ENCODE results near the gene MLYCD.
A peak's percentile ranks its signal among the peaks of the same experiment; 100 is the strongest.
"Not testable (repeated sequence)": the region's sequence is repeated elsewhere in the genome, so short reads cannot be mapped to it uniquely, and the experiment has no call there.

MLYCD gene

DNA sequence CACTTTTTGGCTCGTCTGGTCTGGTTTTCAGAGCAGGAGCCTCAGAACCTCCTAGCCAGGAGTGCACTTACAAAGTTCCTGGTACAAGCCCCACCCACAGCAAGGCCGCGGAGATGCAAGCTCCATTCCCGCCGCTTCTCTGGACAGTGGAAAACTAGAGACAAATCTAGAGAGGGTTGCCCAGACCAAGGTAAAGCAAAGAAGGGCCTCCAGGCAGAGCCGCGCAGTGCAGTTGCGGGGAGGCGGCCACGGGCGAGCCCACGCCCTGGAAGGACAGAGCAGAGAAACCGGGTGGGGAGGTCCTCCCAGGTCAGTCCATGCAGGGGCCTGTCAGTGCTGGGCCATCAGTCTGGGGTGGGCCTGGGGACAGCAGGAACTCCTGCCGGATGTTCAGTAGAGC, 43.2 kb downstream of the MLYCD start:
- DNase-seq = no peak

DNA sequence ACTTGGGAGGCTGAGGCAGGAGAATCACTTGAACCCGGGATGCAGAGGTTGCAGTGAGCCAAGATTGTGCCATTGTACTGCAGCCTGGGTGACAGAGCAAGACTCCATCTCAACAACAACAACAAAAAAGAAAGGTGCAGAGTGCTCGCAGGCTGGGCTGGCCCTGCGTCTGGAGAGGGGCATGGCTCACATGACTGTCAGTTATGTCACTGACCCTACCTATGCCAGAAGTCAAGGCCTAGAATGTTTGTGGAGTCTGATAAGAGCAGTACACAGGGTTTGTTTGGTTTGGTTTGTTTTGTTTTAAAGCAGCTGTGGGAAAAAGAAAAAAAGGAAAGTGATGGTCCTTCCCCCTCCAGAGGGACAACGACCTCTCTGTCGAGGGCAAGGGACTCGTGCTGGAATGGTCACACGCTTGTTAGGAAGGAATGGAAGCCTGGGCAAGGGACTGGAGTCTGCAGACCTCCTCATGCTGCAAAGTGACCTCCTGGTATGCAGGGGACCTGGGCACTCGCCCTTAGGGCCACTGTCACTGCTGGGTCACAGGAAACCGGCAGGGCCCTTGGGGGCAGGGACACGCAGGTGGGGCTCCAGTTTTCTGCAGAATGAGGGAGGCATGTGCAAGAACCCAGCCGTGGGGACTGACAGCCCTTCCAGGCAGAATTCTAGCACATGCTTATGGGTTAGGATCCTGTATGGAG, 44.0 kb downstream of the MLYCD start:
- no peak for DNase-seq

DNA sequence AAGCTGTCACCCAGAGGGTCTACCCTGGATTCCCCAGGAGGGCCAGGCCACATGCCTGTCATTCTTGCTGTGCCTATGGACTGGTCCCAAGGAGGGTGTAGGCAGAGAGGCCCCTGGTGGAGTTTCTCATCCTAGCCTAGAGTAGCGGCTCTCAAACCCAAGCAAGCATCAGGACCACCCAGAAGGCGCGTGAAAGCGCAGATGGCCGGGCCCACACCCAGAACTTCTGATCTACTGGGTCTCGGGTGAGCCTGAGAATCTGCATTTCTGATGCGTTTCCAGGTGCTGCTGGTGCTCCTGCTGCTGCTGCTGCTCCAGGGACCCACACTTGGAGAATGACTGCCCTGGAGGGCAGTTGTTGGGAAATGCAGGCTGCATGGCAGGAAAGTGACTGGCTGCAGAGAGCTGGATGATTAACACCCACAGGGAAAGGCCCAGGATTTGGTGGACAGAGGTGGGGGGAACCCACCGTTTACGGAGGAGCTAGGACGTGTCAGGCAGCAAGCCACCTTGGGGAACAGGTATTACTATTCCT, 44.7 kb downstream of the MLYCD start:
- no peak for DNase-seq

- no peak for DNase-seq
These were observed 46.7 kb downstream of the MLYCD start for GRCh38 chr16:83945587-83945986.

DNA sequence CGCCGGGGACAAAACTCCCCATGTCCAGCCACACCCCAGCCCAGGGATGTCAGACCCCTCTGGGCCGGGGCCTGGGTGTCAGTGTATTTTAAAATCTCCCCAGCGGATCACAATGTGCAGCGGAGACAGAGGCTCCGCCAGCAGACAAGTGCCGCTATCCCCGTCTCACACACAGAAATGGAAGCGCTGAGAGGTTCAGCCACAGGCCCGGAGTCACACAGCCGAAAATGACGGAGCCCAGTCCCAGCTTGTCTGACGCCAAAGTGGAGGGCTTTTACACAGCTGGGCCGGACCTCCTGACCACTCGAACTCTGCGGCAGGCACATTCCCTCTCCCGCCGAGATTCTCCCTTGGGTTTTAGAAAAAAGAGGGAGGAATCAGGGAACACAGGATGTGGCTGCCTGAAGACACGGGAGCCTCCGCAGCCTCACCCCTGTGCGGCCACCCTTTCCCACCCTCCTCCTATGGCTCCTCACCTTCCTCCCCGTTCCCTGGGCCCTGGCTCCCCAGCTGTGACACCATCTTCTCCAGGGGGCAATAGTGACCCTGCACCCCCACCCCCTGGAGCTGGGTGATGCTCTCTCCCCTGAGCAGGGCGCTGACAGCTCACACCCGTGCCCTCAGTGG, 47.4 kb downstream of the MLYCD start:
- DNase-seq = no peak

DNA sequence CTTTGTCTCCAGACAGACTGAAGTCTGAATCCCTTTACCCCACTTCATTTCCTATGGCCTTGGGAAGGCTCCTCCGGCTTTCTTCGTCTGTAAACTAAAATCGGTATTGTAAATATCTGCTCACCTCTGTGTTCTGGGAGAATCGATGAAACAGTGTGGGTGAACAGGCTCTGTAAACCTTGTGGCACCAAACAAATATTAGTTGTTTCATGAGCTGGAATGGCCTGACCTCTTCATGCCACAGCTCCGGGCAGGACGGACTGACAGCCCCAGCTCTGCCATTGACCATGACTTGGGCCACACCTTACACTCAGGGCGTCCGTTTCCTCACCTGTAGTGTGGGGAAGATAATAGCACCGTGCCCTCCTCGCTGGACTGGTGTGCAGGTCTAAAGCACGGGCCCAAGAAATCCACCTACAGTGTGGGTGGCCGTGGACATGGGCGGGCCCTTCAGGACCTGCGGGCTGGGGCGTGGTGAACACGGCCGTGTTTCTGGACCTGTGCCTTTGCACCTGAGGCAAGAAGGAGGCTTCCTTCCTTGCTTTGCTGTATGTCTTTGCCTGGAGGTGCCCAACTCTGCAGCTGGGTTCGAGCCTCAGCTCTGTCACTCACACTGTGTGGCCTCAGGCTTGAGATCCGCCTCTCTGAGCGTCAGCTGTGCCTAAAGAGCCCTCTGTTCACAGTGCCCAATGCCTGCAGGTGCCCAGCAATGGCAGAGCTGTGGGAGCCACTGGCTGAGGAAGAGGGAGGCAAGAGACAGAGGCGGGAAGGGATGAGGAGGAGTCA, 48.1 kb downstream of the MLYCD start:
- no peak for DNase-seq

DNA sequence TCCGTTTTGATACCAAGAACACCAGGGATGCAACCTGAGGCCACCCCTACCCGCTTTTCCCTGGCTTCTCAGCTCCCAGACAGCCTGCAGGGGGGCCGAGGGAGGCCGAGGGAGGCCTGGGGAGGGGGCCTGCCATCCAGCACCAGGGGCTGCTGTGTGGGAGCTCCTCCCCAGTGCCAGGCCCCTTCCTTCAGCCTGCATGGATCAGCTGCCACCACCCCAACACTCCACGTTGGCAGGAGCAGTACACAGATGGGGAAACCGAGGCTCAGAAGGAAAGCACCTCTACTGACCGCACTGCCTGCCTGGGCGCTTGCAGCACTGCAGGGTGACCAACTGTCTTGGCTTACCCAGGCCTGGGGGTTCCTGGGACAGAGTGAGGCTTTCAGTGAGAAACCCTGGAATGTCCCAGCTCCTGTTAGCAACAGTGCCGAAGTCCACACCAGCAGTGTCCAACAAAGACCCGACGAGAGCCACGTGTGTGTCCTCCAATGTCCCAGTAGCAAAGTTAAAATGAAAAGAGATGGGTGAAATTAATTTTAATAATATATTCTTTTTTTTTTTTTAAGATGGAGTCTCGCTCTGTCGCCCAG, 48.8 kb downstream of the MLYCD start:
- DNase-seq = no peak

DNA sequence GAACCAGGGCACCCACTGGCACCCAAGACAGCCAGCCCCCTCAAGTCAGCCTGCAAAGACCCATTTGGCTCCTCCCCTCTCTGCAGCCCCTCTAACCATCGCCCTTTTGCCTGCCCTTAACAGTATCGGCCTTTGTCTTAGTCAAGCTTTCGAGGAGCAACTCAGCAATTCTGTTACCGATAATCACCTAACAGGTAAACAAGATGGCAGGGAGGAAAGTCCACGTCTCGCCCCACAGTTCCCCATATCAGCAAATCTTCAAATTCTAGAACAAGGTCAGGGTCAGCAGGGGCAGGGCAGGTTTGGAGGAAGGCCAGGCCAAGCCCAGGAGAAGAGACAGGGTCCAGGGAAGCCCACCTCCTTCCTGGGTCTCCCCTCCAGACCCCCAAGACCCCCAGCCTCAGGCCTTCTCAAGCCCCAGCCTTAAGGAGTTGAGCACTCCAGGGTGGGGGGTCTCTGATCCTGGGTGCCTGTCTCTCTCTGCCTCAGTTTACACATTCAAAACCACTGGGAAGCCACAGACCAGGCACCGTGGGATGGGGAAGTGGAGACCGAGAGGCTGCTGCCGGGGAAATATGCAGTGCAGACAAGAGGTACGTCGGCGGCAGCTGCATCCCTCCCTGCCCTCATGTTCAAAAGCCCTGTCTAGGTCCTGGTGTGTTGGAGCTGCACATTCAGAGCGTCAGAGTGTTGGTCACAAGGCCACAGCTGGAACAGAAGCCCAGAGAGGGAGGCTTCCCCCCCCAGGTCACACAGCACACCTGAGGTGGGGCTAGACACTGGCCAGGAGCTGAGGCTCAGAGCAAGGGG, 50.2 kb downstream of the MLYCD start:
- no peak for DNase-seq

DNA sequence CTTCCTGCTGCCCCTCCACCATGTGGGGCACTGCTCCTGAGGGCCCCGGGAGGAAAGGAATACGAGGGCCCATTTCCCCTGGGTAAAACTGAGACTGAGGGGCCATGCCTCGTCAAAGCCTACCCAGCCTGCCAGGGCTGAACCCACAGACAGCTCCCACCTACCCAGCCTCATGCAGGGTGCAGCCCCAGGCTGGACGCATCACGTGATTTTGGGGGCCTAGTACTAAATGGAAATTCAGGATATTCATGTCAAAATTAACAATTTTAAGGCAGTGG, 50.7 kb downstream of the MLYCD start:
- no peak for DNase-seq

DNA sequence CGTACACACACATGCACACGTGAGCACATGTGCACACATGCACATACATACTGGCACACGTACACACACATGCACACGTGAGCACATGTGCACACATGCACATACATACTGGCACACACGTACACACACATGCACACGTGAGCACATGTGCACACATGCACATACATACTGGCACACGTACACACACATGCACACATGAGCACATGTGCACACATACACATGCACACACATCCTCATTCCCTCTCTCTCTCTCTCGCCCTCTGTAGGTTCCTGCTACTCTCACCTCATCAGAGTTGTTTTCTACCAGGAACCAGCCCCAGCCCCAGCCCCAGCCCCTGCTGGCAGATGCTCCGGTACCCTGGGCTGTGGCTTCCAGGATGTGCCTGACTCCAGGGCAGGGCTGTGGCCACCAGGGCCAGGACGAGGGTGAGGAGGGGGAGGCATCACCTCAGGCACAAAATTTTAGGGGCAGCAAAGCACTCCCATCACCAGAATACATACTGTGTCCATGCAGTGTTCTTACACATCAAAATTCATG, 52.0 kb downstream of the MLYCD start:
- not testable (repeated sequence) for DNase-seq

GRCh38 chr16:83951544-83951943, 52.6 kb downstream of the MLYCD start:
- DNase-seq = no peak

DNA sequence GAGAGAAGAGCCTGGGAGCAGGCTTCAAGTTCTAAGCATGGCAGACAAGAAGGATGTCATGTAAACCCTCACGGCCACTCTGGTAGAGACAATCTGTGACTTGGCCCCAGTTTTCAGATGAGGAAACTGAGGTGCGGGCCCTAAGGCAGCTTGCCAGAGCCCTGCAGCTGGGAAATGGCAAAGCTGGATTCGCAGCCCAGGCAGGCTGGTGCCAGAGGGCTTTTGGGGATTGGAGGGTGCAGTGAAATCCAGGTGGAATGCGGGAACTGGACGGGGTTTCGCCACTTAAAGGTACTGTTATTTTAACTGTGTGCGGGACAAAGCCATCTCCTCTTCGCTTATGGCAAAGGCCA, 53.6 kb downstream of the MLYCD start:
- DNase-seq = no peak

- DNase-seq = peak; percentile 70
These were observed 54.3 kb downstream of the MLYCD start, which contains the start of gene OSGIN1 for GRCh38 chr16:83952940-83953795. OSGIN1 (plus strand) TSS chr16:83953240; CDS start chr16:83957672, 4,432 bp downstream.

DNA sequence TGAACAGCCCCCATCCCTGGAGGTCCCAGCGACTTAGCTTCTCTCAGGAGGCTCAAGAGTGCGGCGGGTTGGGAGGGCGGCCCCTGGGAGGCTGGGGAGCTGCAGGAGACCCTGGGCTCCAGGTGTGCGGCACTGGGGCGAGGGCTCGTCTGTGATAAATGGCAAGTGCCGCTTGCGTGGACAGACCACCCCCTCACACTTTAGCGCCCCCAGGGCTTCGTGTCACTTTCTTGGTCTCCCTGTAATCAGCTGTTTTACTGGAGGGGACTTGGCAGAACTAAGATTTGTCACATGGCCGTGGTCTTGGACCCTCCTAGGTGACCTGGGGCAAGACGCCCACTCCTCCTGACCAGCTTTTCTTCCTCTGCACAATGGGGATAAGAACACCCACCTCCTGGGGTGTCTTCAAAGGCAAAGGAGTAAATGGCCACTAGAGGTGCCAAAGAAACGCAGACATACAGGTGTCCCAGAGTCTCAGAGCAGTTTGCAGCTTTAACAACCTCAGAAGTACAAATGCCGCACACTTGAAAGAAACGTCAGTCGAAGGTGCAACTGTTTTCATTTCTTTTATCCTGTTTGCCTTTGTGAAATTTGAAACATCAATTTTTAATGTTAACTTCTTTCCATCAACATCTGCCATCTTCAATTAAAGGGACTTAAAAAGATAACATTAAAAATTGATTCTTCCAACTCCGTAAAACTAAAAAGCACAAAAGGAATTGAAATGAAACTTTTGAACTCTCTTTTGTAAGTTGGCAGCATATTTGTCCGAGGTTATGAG, 55.1 kb downstream of the MLYCD start:
- peak; percentile 21 for DNase-seq

DNA sequence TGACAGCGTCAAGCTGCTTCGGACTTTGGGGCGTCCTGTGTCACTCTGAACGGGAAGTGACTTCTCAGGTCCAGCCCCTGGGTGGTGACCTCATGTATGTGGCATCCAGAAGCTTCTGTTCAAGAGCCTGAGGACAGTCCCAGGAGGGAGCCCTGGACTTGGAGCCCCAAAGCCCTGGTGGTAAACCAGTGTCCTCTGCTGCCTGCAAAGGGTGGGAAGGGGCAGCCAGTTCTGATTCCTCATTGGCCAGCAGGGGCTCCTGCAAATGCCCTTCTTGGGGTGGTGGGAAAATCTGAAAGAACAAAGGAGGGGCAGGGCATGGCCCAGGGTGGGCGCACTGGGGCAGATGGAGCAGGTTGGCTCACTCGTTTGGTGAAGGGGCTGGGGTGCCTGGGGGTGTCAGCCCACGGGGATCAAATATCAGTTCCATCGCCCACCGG, 55.7 kb downstream of the MLYCD start:
- DNase-seq = no peak

GRCh38 chr16:83955218-83956130, 56.6 kb downstream of the MLYCD start:
- no peak for DNase-seq

DNA sequence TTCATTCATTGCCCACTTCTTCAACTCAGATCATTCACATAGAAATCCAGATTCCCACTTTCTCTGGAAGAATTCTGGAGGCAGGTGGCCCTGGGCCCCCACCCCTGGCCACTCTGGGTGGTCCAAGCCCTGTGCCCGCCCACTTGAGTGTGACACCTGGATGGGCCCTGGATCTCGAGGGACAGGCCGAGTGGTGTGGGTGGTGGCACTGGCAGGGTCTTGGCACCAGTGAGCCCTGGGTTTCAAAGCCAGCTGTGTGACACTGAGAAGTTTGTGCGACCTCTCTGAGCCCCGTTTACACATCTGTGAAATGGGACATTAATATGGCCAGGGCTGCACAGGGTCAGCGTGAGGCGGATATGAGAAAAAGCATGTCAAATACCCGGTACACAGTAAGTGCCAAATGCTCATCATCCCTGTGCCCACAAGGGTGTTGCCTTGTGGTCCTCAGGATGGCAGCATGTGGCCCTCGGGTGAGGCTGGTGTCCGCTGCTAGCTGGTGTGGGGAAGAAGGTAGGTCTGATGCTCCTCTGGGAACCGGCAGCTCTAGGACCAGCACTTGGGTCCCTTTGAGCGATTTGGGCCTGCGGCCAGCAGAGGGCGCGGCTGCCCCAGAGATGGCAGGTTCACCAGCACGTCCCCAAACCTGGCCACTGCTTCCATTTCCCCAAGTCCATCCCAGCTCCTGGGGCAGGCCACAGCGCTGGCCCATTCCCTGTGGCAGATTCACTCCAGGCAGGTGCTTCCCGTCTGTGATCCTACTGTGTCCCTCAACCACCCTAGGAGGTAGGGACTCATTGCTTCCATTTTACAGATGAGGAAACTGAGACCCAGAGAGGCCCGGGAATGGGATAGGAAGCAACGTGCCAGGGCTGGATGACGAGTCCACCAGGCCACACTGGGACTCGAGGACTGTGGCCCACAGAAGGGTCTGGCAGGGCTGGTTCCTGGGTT, 57.7 kb downstream of the MLYCD start:
- DNase-seq = peak; percentile 72

- no peak for DNase-seq
These were observed 58.5 kb downstream of the MLYCD start for GRCh38 chr16:83957296-83957855.
